ENCODE data around the gene ROCK2. TPM values are rescaled to one million over a fixed set of nuclear protein-coding genes. Genes with fewer than 3 reads are reported as not detected.

The ROCK2 gene
- total and polyA plus RNA-seq, 2 of the 13 experiments (the other 11 are each of a cell fraction or from before 2014, with no cell fraction given) = 38.1 to 119 TPM

GRCh38 chr2:11354363-11355154, 10.1 kb upstream of the ROCK2 start (continued):
- TF ChIP-seq ZBTB25 (CRISPR knock-in tag; IDR thresholded peaks at IDR 0.05) (peak; percentile 97), ZNF777 (CRISPR knock-in tag; IDR thresholded peaks at IDR 0.05) (peak; percentile 72; the same call in 1 of the 2 replicates), CHD2 (IDR thresholded peaks at IDR 0.05; ENCODE audit: low read depth, low read length) (peak; percentile 61; the same call in 1 of the 2 replicates), HBP1 (CRISPR knock-in tag; IDR thresholded peaks at IDR 0.05; ENCODE audit: low read depth) (peak; percentile 89), GABPA (IDR thresholded peaks at IDR 0.05; ENCODE audit: low read depth, low read length) (no peak), GABPA (CRISPR knock-in tag; IDR thresholded peaks at IDR 0.05; ENCODE audit: low read depth) (peak; percentile 76), ZNF83 (CRISPR knock-in tag; IDR thresholded peaks at IDR 0.05; ENCODE audit: borderline replicate concordance) (no peak), TEAD2 (CRISPR knock-in tag; IDR thresholded peaks at IDR 0.05) (no peak), ZSCAN21 (CRISPR knock-in tag; IDR thresholded peaks at IDR 0.05; ENCODE audit: borderline replicate concordance) (peak; percentile 90), SOX5 (CRISPR knock-in tag; IDR thresholded peaks at IDR 0.05; ENCODE audit: borderline replicate concordance) (peak; percentile 99), ZNF704 (CRISPR knock-in tag; IDR thresholded peaks at IDR 0.05; ENCODE audit: borderline replicate concordance) (peak; percentile 59; the same call in 1 of the 2 replicates), ZNF552 (CRISPR knock-in tag; IDR thresholded peaks at IDR 0.05; ENCODE audit: borderline replicate concordance) (peak; percentile 92), NPAS2 (CRISPR knock-in tag; IDR thresholded peaks at IDR 0.05; ENCODE audit: borderline replicate concordance) (no peak), ZNF343 (CRISPR knock-in tag; IDR thresholded peaks at IDR 0.05) (no peak), KAT8 (CRISPR knock-in tag; IDR thresholded peaks at IDR 0.05) (peak; percentile 86), ZNF567 (CRISPR knock-in tag; IDR thresholded peaks at IDR 0.05; ENCODE audit: borderline replicate concordance) (peak; percentile 24; the same call in 1 of the 2 replicates), ZNF180 (CRISPR knock-in tag; IDR thresholded peaks at IDR 0.05; ENCODE audit: borderline replicate concordance, low read depth) (no peak), ELF4 (CRISPR knock-in tag; IDR thresholded peaks at IDR 0.05; ENCODE audit: borderline replicate concordance) (no peak; the same call in 1 of the 2 replicates), SMAD9 (CRISPR knock-in tag; IDR thresholded peaks at IDR 0.05) (no peak; the same call in 1 of the 2 replicates), ZFP90 (CRISPR knock-in tag; IDR thresholded peaks at IDR 0.05; ENCODE audit: borderline replicate concordance) (peak; percentile 85; the same call in 1 of the 2 replicates), SMC3 (IDR thresholded peaks at IDR 0.05; ENCODE audit: low read length) (peak; percentile 61), AFF4 (CRISPR knock-in tag; IDR thresholded peaks at IDR 0.05) (peak; percentile 99), ZMAT3 (CRISPR knock-in tag; conservative IDR thresholded peaks at IDR 0.05) (peak; percentile 90)

Data from HepG2 (cell line).